ENCODE data around the gene CAMTA1. TPM values are rescaled to one million over a fixed set of nuclear protein-coding genes. Genes with fewer than 3 reads are reported as not detected.
"Not testable (repeated sequence)": the region's sequence is repeated elsewhere in the genome, so short reads cannot be mapped to it uniquely, and the experiment has no call there.

Gene CAMTA1, protein sequence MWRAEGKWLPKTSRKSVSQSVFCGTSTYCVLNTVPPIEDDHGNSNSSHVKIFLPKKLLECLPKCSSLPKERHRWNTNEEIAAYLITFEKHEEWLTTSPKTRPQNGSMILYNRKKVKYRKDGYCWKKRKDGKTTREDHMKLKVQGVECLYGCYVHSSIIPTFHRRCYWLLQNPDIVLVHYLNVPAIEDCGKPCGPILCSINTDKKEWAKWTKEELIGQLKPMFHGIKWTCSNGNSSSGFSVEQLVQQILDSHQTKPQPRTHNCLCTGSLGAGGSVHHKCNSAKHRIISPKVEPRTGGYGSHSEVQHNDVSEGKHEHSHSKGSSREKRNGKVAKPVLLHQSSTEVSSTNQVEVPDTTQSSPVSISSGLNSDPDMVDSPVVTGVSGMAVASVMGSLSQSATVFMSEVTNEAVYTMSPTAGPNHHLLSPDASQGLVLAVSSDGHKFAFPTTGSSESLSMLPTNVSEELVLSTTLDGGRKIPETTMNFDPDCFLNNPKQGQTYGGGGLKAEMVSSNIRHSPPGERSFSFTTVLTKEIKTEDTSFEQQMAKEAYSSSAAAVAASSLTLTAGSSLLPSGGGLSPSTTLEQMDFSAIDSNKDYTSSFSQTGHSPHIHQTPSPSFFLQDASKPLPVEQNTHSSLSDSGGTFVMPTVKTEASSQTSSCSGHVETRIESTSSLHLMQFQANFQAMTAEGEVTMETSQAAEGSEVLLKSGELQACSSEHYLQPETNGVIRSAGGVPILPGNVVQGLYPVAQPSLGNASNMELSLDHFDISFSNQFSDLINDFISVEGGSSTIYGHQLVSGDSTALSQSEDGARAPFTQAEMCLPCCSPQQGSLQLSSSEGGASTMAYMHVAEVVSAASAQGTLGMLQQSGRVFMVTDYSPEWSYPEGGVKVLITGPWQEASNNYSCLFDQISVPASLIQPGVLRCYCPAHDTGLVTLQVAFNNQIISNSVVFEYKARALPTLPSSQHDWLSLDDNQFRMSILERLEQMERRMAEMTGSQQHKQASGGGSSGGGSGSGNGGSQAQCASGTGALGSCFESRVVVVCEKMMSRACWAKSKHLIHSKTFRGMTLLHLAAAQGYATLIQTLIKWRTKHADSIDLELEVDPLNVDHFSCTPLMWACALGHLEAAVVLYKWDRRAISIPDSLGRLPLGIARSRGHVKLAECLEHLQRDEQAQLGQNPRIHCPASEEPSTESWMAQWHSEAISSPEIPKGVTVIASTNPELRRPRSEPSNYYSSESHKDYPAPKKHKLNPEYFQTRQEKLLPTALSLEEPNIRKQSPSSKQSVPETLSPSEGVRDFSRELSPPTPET (N-terminal part only)
- 102 and 152 TPM in 2 replicates for total RNA-seq (2014; rRNA removed; shearing (Covaris generic); ENCODE audit: low replicate concordance)

DNA sequence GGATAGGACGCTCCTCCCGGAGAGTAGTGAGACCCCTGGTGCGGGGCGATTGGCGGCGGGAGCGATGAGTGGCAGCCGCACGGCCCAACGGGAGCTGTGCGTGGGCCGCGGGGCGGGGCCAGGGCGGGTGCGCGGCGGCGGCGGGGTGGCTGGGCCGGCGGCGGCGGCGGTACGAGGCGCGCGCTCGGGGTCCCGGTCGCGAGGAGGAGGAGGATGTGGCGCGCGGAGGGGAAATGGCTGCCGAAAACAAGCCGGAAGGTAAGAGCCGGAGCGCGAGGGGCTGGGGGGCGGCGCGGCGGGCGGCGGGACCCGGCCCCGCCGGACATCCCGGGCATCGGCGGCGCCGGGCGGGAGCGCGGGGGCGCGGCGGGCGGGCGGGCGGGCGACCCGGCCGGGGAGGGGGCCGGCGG, at the start of gene CAMTA1:
TSS of gene CAMTA1 (plus strand) at position 137 of the 410 bp plus-strand sequence. CDS start at position 214, 77 bp downstream.
- no peak for DNase-seq (ENCODE audit: low read depth)
- in situ Hi-C loops (cut with HindIII; ENCODE audit: low pct_unique_long_range_greater_than_20kb, low sequenced_read_pairs), result no loop called here

GRCh38 chr1:6738987-6739676, 46.1 kb upstream of the CAMTA1 start:
- no peak for DNase-seq (ENCODE audit: low read depth)
- in situ Hi-C loops (cut with HindIII; ENCODE audit: low pct_unique_long_range_greater_than_20kb, low sequenced_read_pairs), result no loop called here

DNA sequence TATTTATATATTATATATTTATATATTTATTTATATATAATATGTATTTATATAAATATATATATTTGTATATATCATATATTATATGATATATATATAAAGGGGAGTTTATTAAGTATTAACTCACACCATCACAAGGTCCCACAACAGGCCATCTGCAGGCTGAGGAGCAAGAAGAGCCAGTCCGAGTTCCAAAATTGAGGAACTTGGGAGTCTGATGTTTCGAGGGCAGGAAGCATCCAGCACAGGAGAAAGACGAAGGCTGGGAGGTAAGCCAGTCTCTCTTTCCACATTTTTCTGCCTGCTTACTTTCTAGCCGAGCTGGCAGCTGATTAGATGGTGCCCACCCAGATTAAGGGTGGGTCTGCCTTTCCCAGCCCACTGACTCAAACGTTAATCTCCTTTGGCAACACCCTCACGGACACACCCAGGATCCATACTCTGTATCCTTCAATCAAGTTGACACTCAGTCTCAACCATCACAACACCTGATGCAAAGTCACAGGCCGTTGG, 42.5 kb upstream of the CAMTA1 start:
- in situ Hi-C loops (cut with HindIII; ENCODE audit: low pct_unique_long_range_greater_than_20kb, low sequenced_read_pairs); DNase-seq (ENCODE audit: low read depth): not testable (repeated sequence)

DNA sequence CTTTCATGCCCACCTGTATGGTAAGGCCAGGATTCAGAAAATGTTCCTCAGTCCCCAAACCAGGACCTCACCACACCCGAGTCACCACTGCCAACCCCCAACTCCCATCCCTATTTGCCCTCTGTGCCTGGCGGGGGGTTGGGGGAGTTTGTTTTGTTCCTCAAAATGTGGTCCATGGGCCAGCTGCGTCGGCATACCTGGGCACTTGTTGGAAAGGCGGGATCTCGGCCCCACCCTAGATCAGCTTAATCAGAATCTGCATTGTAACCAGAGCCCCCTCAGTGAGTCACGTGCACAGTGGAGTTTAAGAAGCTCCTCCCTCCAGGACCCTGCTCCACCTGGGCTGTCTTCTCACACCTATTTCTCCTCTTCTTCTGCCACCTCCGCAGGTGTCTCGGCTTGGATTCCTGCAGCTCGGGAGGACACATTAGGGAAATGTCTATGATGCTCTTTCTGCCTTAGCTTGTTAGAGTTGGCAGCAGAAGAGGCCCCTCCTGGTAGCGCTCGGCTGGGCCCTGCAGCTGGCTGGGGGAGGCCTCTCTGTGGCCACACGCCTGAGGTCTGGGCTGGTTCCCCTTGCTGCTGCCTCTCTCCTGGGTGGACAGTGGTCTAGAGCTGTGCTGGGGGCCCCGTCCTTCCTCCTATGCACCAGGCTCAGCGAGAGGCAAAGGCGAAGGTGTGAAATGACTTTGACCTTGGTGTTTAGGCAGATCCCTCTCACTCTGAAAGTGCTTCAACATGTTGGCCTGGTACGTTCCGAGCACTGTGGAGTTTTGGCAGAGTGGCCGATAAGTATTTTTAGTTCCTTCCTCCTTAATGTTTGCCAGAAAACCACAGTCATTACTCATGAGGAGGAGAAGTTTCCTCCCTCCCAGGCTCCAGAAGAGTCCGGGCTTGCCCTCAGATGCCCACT, 41.8 kb upstream of the CAMTA1 start:
- in situ Hi-C loops (cut with HindIII; ENCODE audit: low pct_unique_long_range_greater_than_20kb, low sequenced_read_pairs), result no loop called here
- peak; percentile 12 for DNase-seq (ENCODE audit: low read depth)

DNA sequence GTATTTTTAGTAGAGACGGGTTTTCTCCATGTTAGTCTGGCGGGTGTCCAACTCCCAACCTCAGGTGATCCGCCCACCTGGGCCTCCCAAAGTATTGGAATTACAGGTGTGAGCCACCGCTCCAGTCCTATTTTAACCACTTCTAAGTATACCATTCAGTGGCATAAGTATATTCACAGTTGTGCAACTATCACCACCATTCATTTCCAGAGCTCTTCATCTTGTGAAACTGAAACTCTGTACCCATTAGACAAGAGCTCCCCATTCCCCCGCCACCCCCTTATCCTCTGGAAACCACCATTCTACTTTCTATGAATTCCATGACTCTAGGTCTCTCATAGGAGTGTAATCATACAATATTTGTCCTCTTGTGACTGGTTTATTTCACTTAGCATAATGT, 40.2 kb upstream of the CAMTA1 start:
- in situ Hi-C loops (cut with HindIII; ENCODE audit: low pct_unique_long_range_greater_than_20kb, low sequenced_read_pairs), result no loop called here
- DNase-seq (ENCODE audit: low read depth), result no peak

- DNase-seq (ENCODE audit: low read depth), result no peak
- in situ Hi-C loops (cut with HindIII; ENCODE audit: low pct_unique_long_range_greater_than_20kb, low sequenced_read_pairs), result no loop called here
These were observed 37.6 kb upstream of the CAMTA1 start for GRCh38 chr1:6747674-6748073.

- in situ Hi-C loops (cut with HindIII; ENCODE audit: low pct_unique_long_range_greater_than_20kb, low sequenced_read_pairs), result no loop called here
- DNase-seq (ENCODE audit: low read depth), result no peak
These were observed 34.8 kb upstream of the CAMTA1 start for GRCh38 chr1:6750490-6750889.

- in situ Hi-C loops (cut with HindIII; ENCODE audit: low pct_unique_long_range_greater_than_20kb, low sequenced_read_pairs), result no loop called here
- DNase-seq (ENCODE audit: low read depth), result no peak
These were observed 31.7 kb upstream of the CAMTA1 start for GRCh38 chr1:6753320-6754140.

DNA sequence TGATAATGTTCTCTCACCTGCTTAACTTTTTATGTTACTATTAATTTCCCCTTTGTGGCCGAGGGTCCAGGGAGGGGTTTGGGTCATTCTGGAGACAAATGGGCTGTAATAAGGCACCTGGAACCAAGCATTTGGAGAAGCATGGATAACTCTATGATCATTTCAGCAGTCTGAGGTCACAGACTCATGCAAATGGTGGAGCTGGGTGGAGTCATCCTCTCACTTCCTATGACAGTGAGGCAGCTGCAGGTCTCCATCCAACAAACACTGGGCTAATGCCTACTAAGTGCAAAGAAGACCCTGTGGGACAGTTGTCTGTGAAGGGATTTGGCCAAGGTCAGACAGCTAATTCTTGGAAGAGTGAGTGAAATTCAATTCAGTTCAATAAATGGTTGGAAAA, 28.8 kb upstream of the CAMTA1 start:
- in situ Hi-C loops (cut with HindIII; ENCODE audit: low pct_unique_long_range_greater_than_20kb, low sequenced_read_pairs), result no loop called here
- DNase-seq (ENCODE audit: low read depth), result no peak

DNA sequence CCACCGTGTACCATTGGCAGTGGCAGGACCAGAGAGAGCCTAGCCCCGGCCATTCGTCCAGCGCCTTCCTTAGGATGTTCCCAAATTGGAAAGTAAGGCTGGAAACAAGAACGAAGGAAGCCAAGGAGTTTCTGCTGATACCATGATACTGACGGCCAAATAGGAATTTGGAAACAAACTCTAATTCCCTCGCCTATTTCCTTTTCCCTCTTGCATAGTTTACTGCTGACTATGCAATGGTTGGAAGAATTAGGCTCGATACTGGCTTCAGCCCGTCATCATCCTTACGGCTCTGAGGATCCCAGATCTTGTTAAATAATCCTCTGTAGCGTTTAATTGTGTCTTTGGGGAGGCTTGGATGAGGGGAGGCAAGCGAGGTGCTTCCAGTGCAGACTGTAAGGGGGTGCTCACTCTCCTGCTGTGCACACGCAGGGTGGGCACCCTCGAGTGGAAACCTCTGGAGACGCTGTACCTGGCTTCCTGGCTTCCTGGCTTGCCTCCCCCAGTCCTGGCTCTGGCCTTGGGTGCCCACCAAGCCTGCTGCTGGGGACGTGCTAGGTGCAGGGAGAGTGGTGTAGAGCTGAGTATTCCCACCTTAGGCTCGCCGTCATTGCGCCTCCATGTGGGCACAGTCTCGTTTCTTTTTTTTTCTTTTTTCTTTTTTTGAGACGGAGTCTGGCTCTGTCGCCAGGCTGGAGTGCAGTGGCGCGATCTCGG, 27.4 kb upstream of the CAMTA1 start:
- no peak for DNase-seq (ENCODE audit: low read depth)
- in situ Hi-C loops (cut with HindIII; ENCODE audit: low pct_unique_long_range_greater_than_20kb, low sequenced_read_pairs), result no loop called here

- DNase-seq (ENCODE audit: low read depth), result no peak
- in situ Hi-C loops (cut with HindIII; ENCODE audit: low pct_unique_long_range_greater_than_20kb, low sequenced_read_pairs), result no loop called here
These were observed 24.0 kb upstream of the CAMTA1 start for GRCh38 chr1:6761196-6761737.

GRCh38 chr1:6762060-6762459, 23.2 kb upstream of the CAMTA1 start:
- in situ Hi-C loops (cut with HindIII; ENCODE audit: low pct_unique_long_range_greater_than_20kb, low sequenced_read_pairs), result no loop called here
- DNase-seq (ENCODE audit: low read depth), result no peak

DNA sequence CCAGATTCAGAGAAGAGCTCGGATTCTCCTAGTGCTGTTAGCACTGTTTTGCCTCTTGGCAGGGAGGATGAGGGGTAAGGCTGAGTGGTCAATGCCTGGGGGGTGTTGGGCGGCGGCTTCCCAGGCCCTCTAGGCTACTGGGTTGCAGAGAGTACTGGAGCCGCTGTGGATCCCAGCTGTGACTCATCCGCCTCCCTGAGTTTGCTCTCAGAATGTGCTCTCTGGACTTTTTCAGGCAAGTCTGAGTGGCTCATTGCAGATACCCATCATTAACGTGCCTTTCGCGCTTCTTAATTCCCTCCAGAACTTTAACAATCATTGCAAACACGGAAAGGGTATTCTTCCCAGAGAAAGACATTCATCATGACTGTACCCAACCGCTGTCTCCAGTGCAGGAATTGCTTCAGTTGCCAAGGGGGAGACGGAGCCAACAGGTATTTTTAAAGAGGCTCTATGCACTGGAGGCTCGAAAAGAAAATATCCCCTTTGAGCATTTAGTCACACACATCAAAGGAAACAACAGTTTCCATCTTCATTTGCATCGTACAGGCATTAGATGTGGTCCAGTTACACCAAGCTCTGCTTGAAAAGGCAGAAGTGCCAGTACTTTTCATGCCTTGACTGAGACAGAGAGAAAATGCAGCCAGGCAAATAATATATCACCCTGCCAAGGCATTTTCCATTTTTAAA, 14.4 kb upstream of the CAMTA1 start:
- in situ Hi-C loops (cut with HindIII; ENCODE audit: low pct_unique_long_range_greater_than_20kb, low sequenced_read_pairs), result no loop called here
- DNase-seq (ENCODE audit: low read depth), result peak; percentile 22

DNA sequence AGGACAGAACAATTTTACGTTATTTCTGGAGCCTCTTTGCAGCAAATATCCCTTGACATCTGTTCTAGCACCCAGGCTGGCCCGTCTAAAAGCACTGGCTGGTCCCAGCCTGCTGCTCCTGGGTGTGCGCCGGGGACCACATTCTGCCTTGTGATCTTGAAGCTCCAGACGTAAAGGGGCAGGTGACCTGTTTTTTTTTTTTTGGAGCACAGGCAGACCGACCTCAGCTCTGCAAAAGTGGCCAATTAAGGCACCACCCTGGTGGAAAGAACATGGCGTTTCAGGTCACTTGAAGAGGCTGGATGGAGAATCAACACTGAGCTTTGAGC, 13.8 kb upstream of the CAMTA1 start:
- DNase-seq (ENCODE audit: low read depth), result no peak
- in situ Hi-C loops (cut with HindIII; ENCODE audit: low pct_unique_long_range_greater_than_20kb, low sequenced_read_pairs), result no loop called here

DNA sequence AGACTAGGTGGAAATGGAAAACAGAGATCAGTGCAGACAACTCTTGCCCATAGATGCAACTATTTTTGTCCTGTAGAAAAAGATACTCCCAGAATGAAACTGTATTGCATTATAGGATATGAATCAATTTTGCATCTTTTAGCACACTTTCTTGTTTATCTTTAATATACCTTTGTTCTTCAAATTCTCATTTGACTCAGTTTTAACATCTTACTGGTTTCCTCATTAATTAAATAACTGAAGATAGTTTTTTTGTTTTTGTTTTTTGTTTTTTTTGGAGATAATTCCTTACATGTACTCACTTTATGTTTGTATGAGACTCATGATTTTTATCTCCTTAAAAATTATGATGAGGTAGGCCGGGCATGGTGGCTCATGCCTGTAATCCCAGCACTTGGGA, 10.9 kb upstream of the CAMTA1 start:
- in situ Hi-C loops (cut with HindIII; ENCODE audit: low pct_unique_long_range_greater_than_20kb, low sequenced_read_pairs), result no loop called here
- no peak for DNase-seq (ENCODE audit: low read depth)

Measured in Caki2 (cell line).